Coronary artery (tissue), 2 donors: ENCODE data around the gene WDR1.

Source experiments
- DNase-seq: peaks from one replicate; pipeline ENCODE4 v3.0.0-alpha.2; 2017; ENCODE audit warnings: low spot score
- H3K27ac ChIP-seq, 2 donors: fragments of 200-600 bp; sonication (generic); one replicate each; pipeline ENCODE4 v1.5.1; 2016 to 2019
- H3K4me3 ChIP-seq: fragments of 200-600 bp; sonication (generic); 2 replicates; pipeline ENCODE4 v1.5.1; 2016; ENCODE audit warnings: mild to moderate bottlenecking, moderate library complexity
- TF ChIP-seq, protein P1 (sequence below): fragments of 200-600 bp; sonication (generic); IDR thresholded peaks from one replicate; pipeline ENCODE4 v1.5.1; 2019; ENCODE audit warnings: antibody characterized with exemption

WDR1 gene

DNA sequence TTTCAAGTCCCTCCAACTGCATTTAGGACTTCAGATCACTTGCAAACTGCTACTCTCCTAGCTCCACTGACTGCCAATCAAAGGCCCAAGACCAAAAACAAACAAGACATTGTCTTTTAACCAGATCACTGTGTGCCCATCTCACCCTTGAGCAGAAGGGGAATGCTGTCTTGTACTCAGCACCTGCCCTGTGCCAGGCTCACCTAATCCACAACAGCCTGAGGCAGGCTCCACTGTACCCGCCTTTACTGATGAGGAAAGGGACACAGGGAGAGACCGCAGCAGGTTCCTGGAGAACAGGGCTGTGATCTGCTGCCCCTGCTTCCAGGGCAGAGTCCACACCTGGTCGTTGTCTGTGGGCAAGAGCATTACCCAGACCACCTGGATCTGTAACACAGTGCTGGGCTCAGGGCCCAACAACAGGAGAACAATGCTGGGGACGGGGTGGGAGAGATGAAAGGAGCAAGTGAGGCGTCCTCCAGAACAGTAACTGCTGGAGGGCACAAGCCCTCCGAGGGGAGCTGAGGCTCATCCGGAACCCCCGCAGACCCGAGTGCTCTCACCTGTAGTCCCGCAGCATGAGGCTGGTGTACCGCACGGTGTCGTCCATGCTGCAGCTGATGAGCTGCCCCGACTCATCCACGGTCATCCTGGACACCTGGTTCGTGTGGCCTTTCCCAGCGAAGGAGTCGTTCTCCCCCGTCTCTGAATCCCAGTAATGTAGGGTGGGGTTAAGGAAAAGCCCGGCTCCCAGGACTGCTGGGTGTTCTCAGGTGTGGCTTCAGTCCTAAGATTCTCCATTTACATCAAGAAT is 33.9 kb downstream of the WDR1 start:
- peak; percentile 59 for DNase-seq

DNA sequence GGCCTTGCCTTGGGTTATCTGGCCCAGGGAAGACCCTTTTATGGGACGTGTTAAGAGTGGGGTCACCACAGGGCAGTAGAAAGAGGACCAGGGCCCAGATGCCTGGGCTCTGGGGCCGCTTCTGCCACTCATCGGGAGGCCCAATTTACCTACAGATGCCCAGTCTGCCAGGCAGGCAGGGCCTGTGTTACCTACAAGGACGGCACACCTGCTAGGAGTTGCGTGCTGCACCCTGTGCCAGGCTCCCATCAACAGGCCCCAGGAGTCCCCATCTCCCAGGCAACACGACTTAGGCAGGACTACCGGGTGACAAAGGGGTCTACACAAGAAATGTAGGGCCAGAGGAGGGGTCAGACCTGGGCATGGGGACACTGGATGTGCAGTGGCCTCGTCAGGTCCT is 34.6 kb downstream of the WDR1 start:
- no peak overlapping the region for H3K27ac ChIP-seq
- no peak overlapping the region for H3K4me3 ChIP-seq
- TF ChIP-seq, protein P1, sequence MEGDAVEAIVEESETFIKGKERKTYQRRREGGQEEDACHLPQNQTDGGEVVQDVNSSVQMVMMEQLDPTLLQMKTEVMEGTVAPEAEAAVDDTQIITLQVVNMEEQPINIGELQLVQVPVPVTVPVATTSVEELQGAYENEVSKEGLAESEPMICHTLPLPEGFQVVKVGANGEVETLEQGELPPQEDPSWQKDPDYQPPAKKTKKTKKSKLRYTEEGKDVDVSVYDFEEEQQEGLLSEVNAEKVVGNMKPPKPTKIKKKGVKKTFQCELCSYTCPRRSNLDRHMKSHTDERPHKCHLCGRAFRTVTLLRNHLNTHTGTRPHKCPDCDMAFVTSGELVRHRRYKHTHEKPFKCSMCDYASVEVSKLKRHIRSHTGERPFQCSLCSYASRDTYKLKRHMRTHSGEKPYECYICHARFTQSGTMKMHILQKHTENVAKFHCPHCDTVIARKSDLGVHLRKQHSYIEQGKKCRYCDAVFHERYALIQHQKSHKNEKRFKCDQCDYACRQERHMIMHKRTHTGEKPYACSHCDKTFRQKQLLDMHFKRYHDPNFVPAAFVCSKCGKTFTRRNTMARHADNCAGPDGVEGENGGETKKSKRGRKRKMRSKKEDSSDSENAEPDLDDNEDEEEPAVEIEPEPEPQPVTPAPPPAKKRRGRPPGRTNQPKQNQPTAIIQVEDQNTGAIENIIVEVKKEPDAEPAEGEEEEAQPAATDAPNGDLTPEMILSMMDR, result no peak
- DNase-seq, result peak; percentile 60

More for the DNA sequence above, 33.9 kb downstream of the WDR1 start:
- Histone ChIP-seq H3K27ac (no peak overlapping the region), H3K4me3 (no peak overlapping the region)
- TF ChIP-seq, protein P1, result no peak

DNA sequence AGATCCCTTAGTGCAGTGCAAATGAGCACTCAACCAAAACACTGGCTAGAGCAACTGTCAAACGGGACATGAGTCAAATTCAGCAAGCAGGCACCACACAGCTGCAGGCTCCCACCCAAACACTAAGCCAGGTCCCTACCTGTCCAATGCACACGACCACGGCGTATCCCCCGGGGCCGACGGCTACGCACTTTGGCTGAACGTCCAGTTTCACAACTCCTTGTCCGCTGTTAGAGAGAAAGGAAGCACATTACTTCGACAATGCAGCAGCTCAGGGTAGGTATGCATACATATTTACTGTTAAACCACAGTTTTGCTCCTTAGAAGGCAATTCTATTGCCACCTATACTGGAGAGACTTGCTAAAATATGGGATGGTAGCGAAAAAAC is 35.4 kb downstream of the WDR1 start:
- Histone ChIP-seq H3K27ac (peak overlapping the region in 1 of 2 donors; percentile 29), H3K4me3 (no peak overlapping the region)
- TF ChIP-seq, protein P1, result no peak
- DNase-seq, result no peak

DNA sequence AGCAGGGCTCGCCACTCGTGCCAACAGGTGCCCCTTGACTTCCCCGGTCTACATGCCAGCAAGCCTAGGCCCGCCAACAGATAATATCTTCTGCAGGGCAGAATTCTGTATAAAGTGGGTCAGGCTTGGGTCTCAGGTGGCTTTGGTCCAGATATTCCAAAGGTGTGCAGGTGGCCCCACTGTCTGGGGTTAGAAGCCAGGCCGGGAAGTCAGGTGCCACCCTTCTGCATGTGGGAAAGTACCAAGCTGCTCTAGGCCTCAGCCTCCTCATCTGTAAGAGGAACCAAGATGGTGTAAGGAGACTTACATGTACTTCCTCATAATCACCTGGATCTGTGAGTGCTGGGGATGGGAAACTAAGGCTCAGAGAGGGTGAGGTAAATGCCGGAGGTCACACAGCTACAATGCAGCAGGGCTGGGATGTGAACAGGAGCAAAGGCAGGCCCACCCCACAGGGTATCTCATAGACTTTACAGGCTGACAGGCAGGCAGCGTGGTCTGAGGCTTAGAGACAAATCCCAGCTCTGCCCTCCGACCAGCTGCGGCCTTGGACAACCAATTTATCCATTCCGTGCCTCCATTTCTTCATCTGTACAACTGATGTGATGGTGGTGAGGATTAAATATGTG is 35.9 kb downstream of the WDR1 start:
- H3K27ac ChIP-seq, result peak overlapping the region in 1 of 2 donors; percentile 29
- H3K4me3 ChIP-seq, result no peak overlapping the region
- no peak for DNase-seq
- TF ChIP-seq, protein P1, result no peak

DNA sequence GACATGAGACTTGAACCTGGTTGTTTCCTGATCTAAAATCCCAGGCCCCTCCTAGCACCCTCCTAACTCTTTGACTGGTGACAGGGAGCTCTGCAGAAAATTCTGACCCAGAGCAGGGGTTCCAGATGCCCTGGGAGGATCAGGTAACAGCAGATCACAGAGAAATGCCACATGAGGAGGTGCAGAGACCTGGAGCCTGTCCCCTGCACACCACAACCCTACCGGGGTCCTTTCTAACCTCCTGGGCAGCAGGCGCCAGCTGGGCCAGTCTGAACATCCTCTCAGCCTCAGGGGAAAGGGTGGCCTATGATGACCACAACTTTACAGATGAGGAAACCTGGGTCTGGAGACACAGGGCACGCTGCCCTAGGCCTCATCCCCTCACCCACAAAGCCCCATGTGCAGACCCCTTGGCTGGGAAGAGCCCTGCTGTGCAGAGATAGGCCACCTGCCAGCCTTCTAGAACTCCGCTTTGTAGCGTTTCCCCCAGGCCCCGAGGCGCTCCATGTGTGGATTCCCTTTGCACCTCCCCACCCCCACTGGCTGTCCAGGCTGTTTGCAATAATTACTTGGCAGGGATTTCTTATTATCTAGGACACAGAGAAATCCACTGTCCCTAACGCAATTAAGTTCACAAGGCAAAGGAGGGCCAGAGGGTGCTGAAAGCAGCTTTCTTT is 36.5 kb downstream of the WDR1 start:
- Histone ChIP-seq H3K4me3 (no peak overlapping the region), H3K27ac (no peak overlapping the region)
- TF ChIP-seq, protein P1, result no peak
- no peak for DNase-seq

DNA sequence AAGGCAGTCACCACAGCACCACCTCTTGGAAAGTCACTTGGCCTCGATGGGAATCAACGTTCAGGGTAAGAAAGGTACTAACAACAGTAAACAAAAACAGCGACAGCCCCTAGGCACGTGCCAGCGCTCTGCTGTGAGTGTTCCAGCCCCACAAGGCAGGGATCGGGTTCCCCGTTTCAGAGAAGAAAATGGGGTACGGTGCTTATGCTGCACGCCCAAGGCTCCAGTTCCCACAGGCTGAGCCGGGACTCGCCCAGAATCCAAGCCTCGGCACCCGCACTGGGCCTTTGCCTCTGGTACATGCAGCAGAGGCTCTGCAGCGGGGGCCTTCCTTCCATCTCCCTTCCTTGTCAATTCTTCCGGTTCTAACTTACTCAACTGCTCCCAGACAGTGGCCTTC is 37.3 kb downstream of the WDR1 start:
- H3K27ac ChIP-seq, result no peak overlapping the region
- peak; percentile 59 for DNase-seq
- no peak overlapping the region for H3K4me3 ChIP-seq
- TF ChIP-seq, protein P1, result no peak
